Activated CD4-positive, alpha-beta T cell treated with anti-CD3 and anti-CD28 coated beads, Interleukin-2, amount 10 ng/mL, durations not matched to agents 7 days and 5 days (primary cell): Measurements from ENCODE around the gene TNFAIP8L3. TPM values are rescaled to one million over a fixed set of nuclear protein-coding genes. Genes with fewer than 3 reads are reported as not detected.
"Not testable (repeated sequence)": the region's sequence is repeated elsewhere in the genome, so short reads cannot be mapped to it uniquely, and the experiment has no call there.

ENCODE experiments used
- CTCF ChIA-PET: fragments of 350-600 bp; sonication (Branson Sonifier 250); formaldehyde crosslinking; loops from one replicate; lab custom pipeline; 2021; ENCODE audit warnings: antibody characterized with exemption; lab: Charles Lee
- POLR2A ChIA-PET: fragments of 350-600 bp; sonication (Branson Sonifier 250); formaldehyde crosslinking; loops from one replicate; lab custom pipeline; 2021; ENCODE audit warnings: antibody characterized with exemption; lab: Charles Lee
- DNase-seq: peaks from one replicate; pipeline ENCODE4 v3.0.0-alpha.2; 2020
- H3K27ac Mint-ChIP-seq: one replicate; pipeline ENCODE4 v1.8.0; 2021; ENCODE audit warnings: mild to moderate bottlenecking, moderate library complexity, mixed read lengths
- H3K27me3 Mint-ChIP-seq: one replicate; pipeline ENCODE4 v1.8.0; 2021; ENCODE audit warnings: mixed read lengths
- H3K36me3 Mint-ChIP-seq: one replicate; pipeline ENCODE4 v1.8.0; 2021; ENCODE audit warnings: low read depth, mixed read lengths
- H3K4me1 Mint-ChIP-seq: one replicate; pipeline ENCODE4 v1.8.0; 2021; ENCODE audit warnings: mixed read lengths
- H3K4me3 Mint-ChIP-seq: one replicate; pipeline ENCODE4 v1.8.0; 2021; ENCODE audit warnings: mild to moderate bottlenecking, moderate library complexity, mixed read lengths
- H3K9me3 Mint-ChIP-seq: one replicate; pipeline ENCODE4 v1.8.0; 2021; ENCODE audit warnings: mixed read lengths
- total RNA-seq, 2 experiments: library from RNA; stranded (reverse); gene quantifications; one replicate each; pipeline ENCODE4 v1.2.3, GENCODE V29; 2021

Gene TNFAIP8L3
- total RNA-seq, 2 experiments from 2014 or later = not detected

- H3K27ac Mint-ChIP-seq = no peak overlapping the region
- CTCF ChIA-PET = no interaction called here
Measured at GRCh38 chr15:51130344-51130743, 35.6 kb upstream of the TNFAIP8L3 start.

GRCh38 chr15:51129535-51130188 lies 35.0 kb upstream of the TNFAIP8L3 start:
- no peak overlapping the region for H3K27ac Mint-ChIP-seq
- ChIA-PET CTCF (no interaction called here), POLR2A (no interaction called here)
- H3K9me3 Mint-ChIP-seq = no peaks in the 10 kb centered on the region
- no peak overlapping the region for H3K4me3 Mint-ChIP-seq
- H3K27me3 Mint-ChIP-seq = peaks cover 19% of the 10 kb centered on the region
- DNase-seq = no peak
- no peaks in the 10 kb centered on the region for H3K36me3 Mint-ChIP-seq
- H3K4me1 Mint-ChIP-seq = peaks cover 4% of the 10 kb centered on the region

More at GRCh38 chr15:51130344-51130743, 35.6 kb upstream of the TNFAIP8L3 start:
- peaks cover 17% of the 10 kb centered on the region for H3K27me3 Mint-ChIP-seq
- H3K4me1 Mint-ChIP-seq = peaks cover 4% of the 10 kb centered on the region
- no peak overlapping the region for H3K4me3 Mint-ChIP-seq
- H3K9me3 Mint-ChIP-seq = no peaks in the 10 kb centered on the region
- H3K36me3 Mint-ChIP-seq = no peaks in the 10 kb centered on the region
- POLR2A ChIA-PET = no interaction called here
- DNase-seq = no peak

- CTCF ChIA-PET = interaction anchor here (0.6 kb wide), 1 partner anchor 1029 kb away, joined by 3 read pairs; no protein-coding TSS in a partner anchor
- H3K36me3 Mint-ChIP-seq = no peaks in the 10 kb centered on the region
- H3K9me3 Mint-ChIP-seq = no peaks in the 10 kb centered on the region
Measured at GRCh38 chr15:51128701-51129100, 34.0 kb upstream of the TNFAIP8L3 start.

GRCh38 chr15:51126842-51127241 lies 32.1 kb upstream of the TNFAIP8L3 start:
- H3K4me3 Mint-ChIP-seq = no peak overlapping the region
- peaks cover 26% of the 10 kb centered on the region for H3K27me3 Mint-ChIP-seq
- peaks cover 4% of the 10 kb centered on the region for H3K4me1 Mint-ChIP-seq
- no peaks in the 10 kb centered on the region for H3K36me3 Mint-ChIP-seq
- no peak overlapping the region for H3K27ac Mint-ChIP-seq
- CTCF ChIA-PET = no interaction called here
- DNase-seq = no peak
- H3K9me3 Mint-ChIP-seq = no peaks in the 10 kb centered on the region
- POLR2A ChIA-PET = no interaction called here

More at GRCh38 chr15:51128701-51129100, 34.0 kb upstream of the TNFAIP8L3 start:
- Mint-ChIP-seq H3K4me1 (peaks cover 4% of the 10 kb centered on the region), H3K27ac (no peak overlapping the region), H3K4me3 (no peak overlapping the region), H3K27me3 (peaks cover 24% of the 10 kb centered on the region)
- no peak for DNase-seq
- POLR2A ChIA-PET = no interaction called here

GRCh38 chr15:51123002-51123401 lies 28.3 kb upstream of the TNFAIP8L3 start:
- H3K27me3 Mint-ChIP-seq = peaks cover 30% of the 10 kb centered on the region
- H3K4me3 Mint-ChIP-seq, H3K9me3 Mint-ChIP-seq, H3K36me3 Mint-ChIP-seq, H3K4me1 Mint-ChIP-seq, H3K27ac Mint-ChIP-seq, DNase-seq, POLR2A ChIA-PET, CTCF ChIA-PET: not testable (repeated sequence)

- DNase-seq = no peak
- ChIA-PET POLR2A (no interaction called here), CTCF (interaction anchor here (0.6 to 1.4 kb wide), 2 partner anchors 12 to 1130 kb away, joined by 3 to 4 read pairs; no protein-coding TSS in a partner anchor)
- Mint-ChIP-seq H3K36me3 (no peaks in the 10 kb centered on the region), H3K27ac (no peak overlapping the region), H3K4me1 (peaks cover 2% of the 10 kb centered on the region), H3K9me3 (peaks cover 3% of the 10 kb centered on the region), H3K4me3 (no peak overlapping the region), H3K27me3 (peaks cover 27% of the 10 kb centered on the region)
Measured at GRCh38 chr15:51121631-51122225, 27.0 kb upstream of the TNFAIP8L3 start.

GRCh38 chr15:51121118-51121517 lies 26.4 kb upstream of the TNFAIP8L3 start:
- H3K36me3 Mint-ChIP-seq = no peaks in the 10 kb centered on the region
- ChIA-PET CTCF (interaction anchor here (1.4 kb wide), 1 partner anchor 12 kb away, joined by 4 read pairs; no protein-coding TSS in a partner anchor), POLR2A (no interaction called here)
- no peak for DNase-seq
- peaks cover 3% of the 10 kb centered on the region for H3K9me3 Mint-ChIP-seq
- peaks cover 23% of the 10 kb centered on the region for H3K27me3 Mint-ChIP-seq
- no peaks in the 10 kb centered on the region for H3K4me1 Mint-ChIP-seq
- no peak overlapping the region for H3K27ac Mint-ChIP-seq
- no peak overlapping the region for H3K4me3 Mint-ChIP-seq

- no peaks in the 10 kb centered on the region for H3K36me3 Mint-ChIP-seq
- no peak overlapping the region for H3K4me3 Mint-ChIP-seq
- no peaks in the 10 kb centered on the region for H3K4me1 Mint-ChIP-seq
- POLR2A ChIA-PET = no interaction called here
- no peak overlapping the region for H3K27ac Mint-ChIP-seq
- DNase-seq = no peak
- peaks cover 3% of the 10 kb centered on the region for H3K9me3 Mint-ChIP-seq
- peaks cover 13% of the 10 kb centered on the region for H3K27me3 Mint-ChIP-seq
- CTCF ChIA-PET = interaction anchor here (0.6 kb wide), 1 partner anchor 123 kb away, joined by 4 read pairs; no protein-coding TSS in a partner anchor
Measured at GRCh38 chr15:51119120-51119519, 24.4 kb upstream of the TNFAIP8L3 start.

GRCh38 chr15:51117270-51117669 lies 22.6 kb upstream of the TNFAIP8L3 start:
- Mint-ChIP-seq H3K36me3 (no peaks in the 10 kb centered on the region), H3K9me3 (peaks cover 3% of the 10 kb centered on the region), H3K27ac (no peak overlapping the region), H3K27me3 (peaks cover 12% of the 10 kb centered on the region), H3K4me3 (no peak overlapping the region), H3K4me1 (no peaks in the 10 kb centered on the region)
- POLR2A ChIA-PET = interaction anchor here (0.7 kb wide), 1 partner anchor 38 kb away, joined by 3 read pairs; no protein-coding TSS in a partner anchor
- DNase-seq = no peak
- CTCF ChIA-PET = no interaction called here

GRCh38 chr15:51114437-51115119 lies 19.9 kb upstream of the TNFAIP8L3 start:
- Mint-ChIP-seq H3K9me3 (peaks cover 3% of the 10 kb centered on the region), H3K4me3 (no peak overlapping the region), H3K4me1 (no peaks in the 10 kb centered on the region), H3K27ac (no peak overlapping the region), H3K27me3 (peaks cover 12% of the 10 kb centered on the region), H3K36me3 (no peaks in the 10 kb centered on the region)
- DNase-seq = no peak
- ChIA-PET POLR2A (no interaction called here), CTCF (interaction anchor here (1.3 kb wide), 1 partner anchor 16 kb away, joined by 3 read pairs; no protein-coding TSS in a partner anchor)

- peaks cover 14% of the 10 kb centered on the region for H3K27me3 Mint-ChIP-seq
- no peak overlapping the region for H3K27ac Mint-ChIP-seq
- no peaks in the 10 kb centered on the region for H3K4me1 Mint-ChIP-seq
- ChIA-PET CTCF (no interaction called here), POLR2A (no interaction called here)
- no peak overlapping the region for H3K4me3 Mint-ChIP-seq
- H3K36me3 Mint-ChIP-seq = no peaks in the 10 kb centered on the region
- no peaks in the 10 kb centered on the region for H3K9me3 Mint-ChIP-seq
- no peak for DNase-seq
Measured at GRCh38 chr15:51112078-51112477, 17.4 kb upstream of the TNFAIP8L3 start.

GRCh38 chr15:51111061-51111460 lies 16.4 kb upstream of the TNFAIP8L3 start:
- ChIA-PET CTCF (no interaction called here), POLR2A (no interaction called here)
- no peaks in the 10 kb centered on the region for H3K4me1 Mint-ChIP-seq

GRCh38 chr15:51110171-51110570 lies 15.5 kb upstream of the TNFAIP8L3 start:
- ChIA-PET CTCF (no interaction called here), POLR2A (no interaction called here)
- Mint-ChIP-seq H3K36me3 (no peaks in the 10 kb centered on the region), H3K9me3 (no peaks in the 10 kb centered on the region), H3K27me3 (peaks cover 21% of the 10 kb centered on the region), H3K27ac (no peak overlapping the region), H3K4me3 (no peak overlapping the region), H3K4me1 (no peaks in the 10 kb centered on the region)
- DNase-seq = no peak

More at GRCh38 chr15:51111061-51111460, 16.4 kb upstream of the TNFAIP8L3 start:
- H3K27me3 Mint-ChIP-seq = peaks cover 17% of the 10 kb centered on the region
- H3K36me3 Mint-ChIP-seq = no peaks in the 10 kb centered on the region
- H3K27ac Mint-ChIP-seq = no peak overlapping the region
- H3K9me3 Mint-ChIP-seq = no peaks in the 10 kb centered on the region
- no peak for DNase-seq
- no peak overlapping the region for H3K4me3 Mint-ChIP-seq
